Mesenchymal stem cell (in vitro differentiated cells and primary cell): ENCODE results near the gene ADPRHL1.
"Not testable (repeated sequence)": the region's sequence is repeated elsewhere in the genome, so short reads cannot be mapped to it uniquely, and the experiment has no call there.

Source experiments
- DNase-seq: peaks from one replicate; pipeline ENCODE4 v3.0.0-alpha.2; 2013
- H2AFZ ChIP-seq: one replicate; pipeline ENCODE4 v1.6.1; 2013; ENCODE audit warnings: low read depth, mild to moderate bottlenecking, control low read depth, inconsistent platforms, low read length, moderate library complexity
- H2AK5ac ChIP-seq: 2 replicates; pipeline ENCODE4 v1.6.1; 2013; ENCODE audit warnings: low read length, moderate library complexity, mild to moderate bottlenecking, inconsistent platforms; ENCODE audit not compliant: severe bottlenecking
- H2BK120ac ChIP-seq: one replicate; pipeline ENCODE4 v1.6.1; 2013; ENCODE audit warnings: low read depth, mild to moderate bottlenecking, inconsistent platforms, low read length, moderate library complexity
- H2BK12ac ChIP-seq, 2 experiments: one replicate each; pipeline ENCODE4 v1.6.1; 2013; ENCODE audit warnings: inconsistent platforms in 2 of 2, low read length in 2 of 2, mild to moderate bottlenecking in 2 of 2, moderate library complexity in 2 of 2, control low read depth in 1 of 2
- H2BK15ac ChIP-seq: one replicate; pipeline ENCODE4 v1.6.1; 2013; ENCODE audit warnings: mild to moderate bottlenecking, low read depth, inconsistent platforms; ENCODE audit not compliant: poor library complexity, severe bottlenecking
- H2BK5ac ChIP-seq: 2 replicates; pipeline ENCODE4 v1.6.1; 2013; ENCODE audit warnings: low read depth, mild to moderate bottlenecking, low read length, control low read depth, inconsistent platforms; ENCODE audit not compliant: poor library complexity, severe bottlenecking
- H3K14ac ChIP-seq, 2 experiments: one replicate each; pipeline ENCODE4 v1.6.1; 2013; ENCODE audit warnings: inconsistent platforms in 2 of 2, low read length in 2 of 2, control low read depth in 1 of 2, mild to moderate bottlenecking in 1 of 2, moderate library complexity in 1 of 2
- H3K18ac ChIP-seq, 2 experiments: one replicate each; pipeline ENCODE4 v1.6.1; 2013; ENCODE audit warnings: inconsistent platforms in 2 of 2, low read length in 2 of 2, control low read depth in 1 of 2, low read depth in 1 of 2, mild to moderate bottlenecking in 1 of 2
- H3K23ac ChIP-seq, 2 experiments: one replicate each; pipeline ENCODE4 v1.6.1; 2013; ENCODE audit warnings: inconsistent platforms in 2 of 2, low read length in 2 of 2, mild to moderate bottlenecking in 2 of 2, moderate library complexity in 2 of 2, control low read depth in 1 of 2
- H3K27ac ChIP-seq: 2 replicates; pipeline ENCODE4 v1.5.1; 2013; ENCODE audit warnings: mild to moderate bottlenecking, moderate library complexity, low read length, control low read depth, inconsistent platforms; ENCODE audit not compliant: poor library complexity, severe bottlenecking
- H3K27me3 ChIP-seq, 2 experiments: 2 replicates each; pipeline versions ENCODE4 v1.6.1 to v1.7.0; 2013; ENCODE audit warnings: low read length in 2 of 2, mild to moderate bottlenecking in 2 of 2, moderate library complexity in 2 of 2, control low read depth in 1 of 2, inconsistent platforms in 1 of 2; ENCODE audit not compliant: control insufficient read depth in 1 of 2, insufficient read depth in 1 of 2
- H3K36me3 ChIP-seq, 2 experiments: 2 replicates each; pipeline versions ENCODE4 v1.6.1 to v1.7.0; 2013; ENCODE audit warnings: low read length in 2 of 2, control low read depth in 1 of 2, inconsistent platforms in 1 of 2, low read depth in 1 of 2, mild to moderate bottlenecking in 1 of 2; ENCODE audit not compliant: insufficient read depth in 2 of 2, control insufficient read depth in 1 of 2
- H3K4ac ChIP-seq, 2 experiments: one replicate each; pipeline ENCODE4 v1.6.1; 2013; ENCODE audit warnings: inconsistent platforms in 2 of 2, low read length in 2 of 2, mild to moderate bottlenecking in 2 of 2, moderate library complexity in 2 of 2, control low read depth in 1 of 2, low read depth in 1 of 2
- H3K4me1 ChIP-seq: 2 replicates; pipeline ENCODE4 v1.6.1; 2013; ENCODE audit warnings: low read depth, low read length, control low read depth; ENCODE audit not compliant: control insufficient read depth, insufficient read depth
- H3K4me2 ChIP-seq: 2 replicates; pipeline ENCODE4 v1.6.1; 2013; ENCODE audit warnings: low read length, mild to moderate bottlenecking, inconsistent platforms; ENCODE audit not compliant: poor library complexity, severe bottlenecking
- H3K4me3 ChIP-seq, 2 experiments: 2 replicates each; pipeline versions ENCODE4 v1.5.1 to v1.7.0; 2013; ENCODE audit warnings: low read length in 2 of 2, mild to moderate bottlenecking in 2 of 2, control low read depth in 1 of 2, low read depth in 1 of 2; ENCODE audit not compliant: insufficient read depth in 1 of 2
- H3K79me1 ChIP-seq: replicated peaks from 2 replicates; pipeline ENCODE4 v1.6.1; 2013; ENCODE audit warnings: mild to moderate bottlenecking, control low read depth, low read length, inconsistent platforms; ENCODE audit not compliant: poor library complexity, severe bottlenecking
- H3K9ac ChIP-seq: 2 replicates; pipeline ENCODE4 v1.7.0; 2013; ENCODE audit warnings: mild to moderate bottlenecking, low read length, moderate library complexity
- H3K9me3 ChIP-seq: 2 replicates; pipeline ENCODE4 v1.7.0; 2013; ENCODE audit warnings: mild to moderate bottlenecking, low read length; ENCODE audit not compliant: control insufficient read depth
- H4K8ac ChIP-seq: one replicate; pipeline ENCODE4 v1.6.1; 2013; ENCODE audit warnings: inconsistent platforms, mild to moderate bottlenecking, low read length, moderate library complexity
- H4K91ac ChIP-seq: one replicate; pipeline ENCODE4 v1.6.1; 2013; ENCODE audit warnings: mild to moderate bottlenecking, low read length, inconsistent platforms
- WGBS: methylation state at CpG from one replicate; pipeline ENCODE4 v1.1.7; 2013; ENCODE audit warnings: mixed read lengths; 5-methylcytosine and 5-hydroxymethylcytosine counted together

ADPRHL1 gene

GRCh38 chr13:113369881-113370280 is 83.4 kb downstream of the ADPRHL1 start:
- no peak overlapping the region for H4K8ac ChIP-seq
- no peak overlapping the region for H3K23ac ChIP-seq
- H4K91ac ChIP-seq = no peak overlapping the region
- no peak overlapping the region for H3K18ac ChIP-seq
- H3K79me1 ChIP-seq = no peaks in the 10 kb centered on the region
- H2AFZ ChIP-seq = no peak overlapping the region
- no peak overlapping the region for H2BK15ac ChIP-seq
- H3K27me3 ChIP-seq = peaks cover 9 to 18% of the 10 kb centered on the region in 2 experiments
- no peak overlapping the region for H3K4ac ChIP-seq
- WGBS = 91% methylated on average over 10 of the region's 10 CpGs
- no peak overlapping the region for H3K14ac ChIP-seq
- H2AK5ac ChIP-seq = no peak overlapping the region
- no peak overlapping the region for H3K4me2 ChIP-seq
- no peak overlapping the region for H2BK12ac ChIP-seq
- H3K4me1 ChIP-seq = no peaks in the 10 kb centered on the region
- no peak overlapping the region for H2BK5ac ChIP-seq
- no peak overlapping the region for H3K4me3 ChIP-seq
- DNase-seq = no peak
- H3K9ac ChIP-seq = no peak overlapping the region
- no peaks in the 10 kb centered on the region for H3K36me3 ChIP-seq
- H2BK120ac ChIP-seq = no peak overlapping the region
- no peak overlapping the region for H3K27ac ChIP-seq
- no peaks in the 10 kb centered on the region for H3K9me3 ChIP-seq

GRCh38 chr13:113369189-113369588 is 84.1 kb downstream of the ADPRHL1 start:
- no peak overlapping the region for H2AK5ac ChIP-seq
- no peak overlapping the region for H2BK120ac ChIP-seq
- H2AFZ ChIP-seq = no peak overlapping the region
- no peaks in the 10 kb centered on the region for H3K79me1 ChIP-seq
- no peak overlapping the region for H4K8ac ChIP-seq
- peaks cover 2 to 12% of the 10 kb centered on the region in 2 experiments for H3K27me3 ChIP-seq
- no peaks in the 10 kb centered on the region for H3K9me3 ChIP-seq
- no peak overlapping the region for H3K4ac ChIP-seq
- no peak overlapping the region for H3K4me3 ChIP-seq
- no peaks in the 10 kb centered on the region for H3K4me1 ChIP-seq
- WGBS = 90% methylated on average over 28 of the region's 29 CpGs
- no peak overlapping the region for H3K23ac ChIP-seq
- no peak overlapping the region for H3K18ac ChIP-seq
- H3K14ac ChIP-seq = no peak overlapping the region
- DNase-seq = no peak
- no peak overlapping the region for H2BK15ac ChIP-seq
- no peaks in the 10 kb centered on the region for H3K36me3 ChIP-seq
- H2BK12ac ChIP-seq = no peak overlapping the region
- no peak overlapping the region for H3K9ac ChIP-seq
- no peak overlapping the region for H3K4me2 ChIP-seq
- no peak overlapping the region for H3K27ac ChIP-seq
- H2BK5ac ChIP-seq = no peak overlapping the region
- H4K91ac ChIP-seq = no peak overlapping the region

- not testable (repeated sequence) for H2BK12ac ChIP-seq, H3K4ac ChIP-seq, H3K27ac ChIP-seq, H2BK5ac ChIP-seq, H2AK5ac ChIP-seq, H2BK15ac ChIP-seq, H3K18ac ChIP-seq, H3K27me3 ChIP-seq, DNase-seq, H3K14ac ChIP-seq, H3K9ac ChIP-seq, H3K4me2 ChIP-seq, H3K79me1 ChIP-seq, H3K36me3 ChIP-seq, H3K4me1 ChIP-seq, H3K4me3 ChIP-seq, H2AFZ ChIP-seq, H4K91ac ChIP-seq, H3K23ac ChIP-seq, H3K9me3 ChIP-seq, H4K8ac ChIP-seq, H2BK120ac ChIP-seq
- WGBS = 93% methylated on average over 6 of the region's 6 CpGs
Measured at GRCh38 chr13:113368353-113368752, 84.9 kb downstream of the ADPRHL1 start.

GRCh38 chr13:113367771-113368170 is 85.5 kb downstream of the ADPRHL1 start:
- H3K9ac ChIP-seq = no peak overlapping the region
- H3K18ac ChIP-seq = no peak overlapping the region
- H2BK12ac ChIP-seq = no peak overlapping the region
- H3K4me3 ChIP-seq = no peak overlapping the region
- H3K4ac ChIP-seq = no peak overlapping the region
- no peak overlapping the region for H2AK5ac ChIP-seq
- H4K91ac ChIP-seq = no peak overlapping the region
- H3K9me3 ChIP-seq = no peaks in the 10 kb centered on the region
- H2BK5ac ChIP-seq = no peak overlapping the region
- H2BK15ac ChIP-seq = no peak overlapping the region
- no peak overlapping the region for H3K23ac ChIP-seq
- no peak overlapping the region for H3K4me2 ChIP-seq
- no peak for DNase-seq
- H3K27ac ChIP-seq = no peak overlapping the region
- no peak overlapping the region for H4K8ac ChIP-seq
- peaks cover 0 to 16% of the 10 kb centered on the region in 2 experiments for H3K27me3 ChIP-seq
- H2AFZ ChIP-seq = no peak overlapping the region
- no peak overlapping the region for H2BK120ac ChIP-seq
- H3K36me3 ChIP-seq = no peaks in the 10 kb centered on the region
- H3K4me1 ChIP-seq = peaks cover 9% of the 10 kb centered on the region
- no peak overlapping the region for H3K14ac ChIP-seq
- 88% methylated on average over 6 of the region's 6 CpGs for WGBS
- no peaks in the 10 kb centered on the region for H3K79me1 ChIP-seq
